Endometrial microvascular endothelial cells (primary cell): Measurements from ENCODE around the gene CNTNAP2. TPM values are rescaled to one million over a fixed set of nuclear protein-coding genes. Genes with fewer than 3 reads are reported as not detected.

ENCODE experiments used
- in situ Hi-C: cut with HindIII; loops from 2 replicates; pipeline ENCODE4 v1.10.0; 2017; ENCODE audit warnings: low sequenced_read_pairs, low pct_unique_long_range_greater_than_20kb; ENCODE audit errors: inconsistent ontology term
- total RNA-seq: library from RNA; depleted of rRNA; stranded (reverse); fragments of >200 nt; gene quantifications from one replicate; pipeline ENCODE4 v1.2.3, GENCODE V29; 2015; ENCODE audit errors: inconsistent ontology term

The CNTNAP2 gene
- total RNA-seq, 1 donor from 2014 or later: not detected

DNA sequence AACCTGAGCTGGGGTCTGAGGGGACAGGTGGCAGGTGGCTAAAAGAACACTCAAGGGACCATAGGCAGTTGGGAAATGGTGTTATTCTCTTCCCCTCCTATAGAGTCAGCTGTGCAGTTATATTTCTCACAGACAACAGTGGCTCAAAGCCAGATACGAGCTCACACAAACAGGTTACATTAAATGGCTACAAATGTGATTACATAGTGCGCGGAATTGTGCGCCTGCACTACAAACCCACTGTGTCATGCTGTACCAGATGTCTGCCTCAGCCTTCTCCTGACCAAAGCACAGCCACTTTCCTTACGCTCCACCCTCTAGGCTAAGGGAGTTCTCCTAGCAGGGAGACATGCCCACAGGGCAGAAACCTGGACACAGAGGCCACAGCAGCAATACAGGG is 387.2 kb downstream of the CNTNAP2 start:
- in situ Hi-C loops: no loop called here

GRCh38 chr7:146510088-146510680 is 393.6 kb downstream of the CNTNAP2 start:
- in situ Hi-C loops: no loop called here

DNA sequence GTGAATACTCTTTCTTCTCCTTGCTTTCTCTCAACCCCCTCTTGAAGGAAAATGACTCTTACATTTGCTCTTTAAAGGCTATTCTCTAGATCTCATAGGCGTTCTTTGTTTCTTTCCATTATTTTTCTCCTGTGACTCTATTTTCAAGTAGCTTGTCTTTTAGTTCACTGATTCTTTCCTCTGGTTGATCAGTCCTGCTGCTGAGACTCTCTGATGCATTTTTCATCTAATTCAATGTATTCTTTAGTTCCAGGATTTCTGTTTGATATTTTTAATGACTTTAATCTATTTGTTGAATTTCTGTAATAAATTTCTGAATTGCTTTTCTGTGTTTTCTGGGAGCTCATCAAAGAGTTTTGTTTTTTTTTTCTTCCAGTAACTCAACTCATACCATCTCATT is 397.7 kb downstream of the CNTNAP2 start:
- in situ Hi-C loops: no loop called here

DNA sequence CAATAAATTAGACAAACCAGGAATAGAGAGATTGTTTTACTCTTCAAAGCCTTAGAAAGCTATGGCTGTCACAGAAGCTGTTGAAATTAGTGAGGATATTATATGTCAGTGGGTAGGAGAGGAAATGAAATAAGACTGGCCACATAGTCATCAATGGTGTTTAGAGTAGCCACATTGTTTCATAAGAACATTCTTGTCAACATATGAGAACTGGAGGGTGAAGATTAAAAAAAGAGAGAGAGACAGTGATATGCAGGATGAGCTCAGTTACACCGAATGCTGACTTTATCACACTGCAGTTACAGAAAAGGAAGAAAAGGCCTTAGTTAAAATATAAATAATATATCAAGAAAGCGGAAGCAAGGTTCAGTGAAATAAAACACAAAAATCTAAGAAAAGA is 412.0 kb downstream of the CNTNAP2 start:
- in situ Hi-C loops: no loop called here

- in situ Hi-C loops: no loop called here
Measured at GRCh38 chr7:146539836-146540235, 423.2 kb downstream of the CNTNAP2 start.

GRCh38 chr7:146542101-146542500 is 425.5 kb downstream of the CNTNAP2 start:
- in situ Hi-C loops: no loop called here

DNA sequence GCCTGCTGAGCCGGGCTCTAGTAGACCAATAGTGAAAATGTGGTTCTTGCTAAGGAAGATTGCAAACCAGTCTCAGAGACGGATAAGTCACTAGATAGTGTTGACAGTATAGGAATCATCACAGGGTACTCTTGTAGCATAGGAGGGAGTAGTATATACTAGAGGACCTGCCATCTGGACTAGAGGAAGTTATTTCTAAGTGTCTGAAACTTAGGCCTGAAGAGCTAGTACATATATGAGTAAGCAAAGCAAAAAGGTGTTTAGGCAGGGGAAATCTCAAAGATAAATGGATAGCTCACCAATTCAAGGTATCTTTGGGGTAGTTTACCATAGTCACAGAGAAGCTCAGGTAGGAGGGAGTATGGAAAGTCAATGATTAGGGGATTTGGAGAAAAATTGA is 428.1 kb downstream of the CNTNAP2 start:
- in situ Hi-C loops: no loop called here

DNA sequence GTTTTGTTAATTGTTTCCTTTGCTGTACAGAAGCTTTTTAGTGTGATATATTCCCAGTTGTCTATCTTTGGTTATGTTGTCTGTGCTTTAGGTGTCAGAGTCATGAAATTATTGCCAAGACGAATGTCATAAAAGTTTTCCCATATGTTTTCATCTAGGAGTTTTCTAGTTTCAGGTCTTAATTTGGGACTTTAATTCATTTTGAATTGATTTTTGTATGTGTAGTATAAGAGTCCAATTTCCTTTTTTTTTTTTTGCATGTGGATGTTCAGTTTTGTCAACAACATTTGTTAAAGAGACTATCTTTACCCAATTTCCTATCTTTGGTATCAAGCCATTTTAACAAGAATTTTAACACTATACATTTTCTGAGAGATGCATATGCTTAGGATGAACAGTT is 432.2 kb downstream of the CNTNAP2 start:
- in situ Hi-C loops: no loop called here

DNA sequence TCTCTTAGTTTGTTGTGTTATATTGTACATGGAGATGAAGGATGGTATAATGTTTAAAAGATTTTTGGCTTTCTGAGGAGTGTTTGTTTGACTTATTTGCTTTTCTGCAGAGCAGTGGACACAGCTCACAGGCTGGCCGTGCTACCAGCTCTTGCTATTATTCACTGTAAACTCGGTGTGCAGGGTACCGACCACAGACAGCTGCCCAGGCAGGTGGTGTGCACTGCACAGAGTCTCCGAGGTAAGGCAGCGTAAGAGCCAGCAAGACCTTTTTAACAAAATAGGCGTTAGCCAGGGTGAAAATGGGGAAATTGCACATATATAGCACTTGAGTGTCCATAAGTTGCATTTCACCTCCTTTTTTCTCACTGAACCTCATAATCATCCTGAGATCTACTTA is 438.0 kb downstream of the CNTNAP2 start:
- in situ Hi-C loops: no loop called here

DNA sequence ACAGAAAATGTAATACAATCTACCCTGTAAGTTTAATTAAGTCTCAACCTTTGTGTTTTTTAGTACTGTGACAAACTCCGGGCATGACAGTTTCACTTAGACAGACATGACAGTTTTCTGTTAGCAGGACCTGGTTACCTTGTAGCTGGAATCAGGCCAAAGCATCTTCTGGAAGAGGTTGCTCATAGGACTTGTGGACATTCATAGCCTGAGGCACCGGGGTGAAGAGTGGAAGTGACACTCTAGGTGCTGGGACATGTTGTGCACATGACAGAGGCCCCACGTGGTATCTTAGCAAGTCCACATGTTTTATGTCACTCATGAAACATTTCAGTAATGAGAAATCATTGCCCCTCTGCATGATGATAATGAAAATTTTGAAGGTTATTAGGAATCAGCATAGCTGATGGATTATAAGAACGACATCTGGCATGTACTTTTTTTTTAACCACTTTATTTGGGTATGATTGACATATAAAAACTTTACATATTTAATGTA is 441.4 kb downstream of the CNTNAP2 start:
- in situ Hi-C loops: no loop called here

DNA sequence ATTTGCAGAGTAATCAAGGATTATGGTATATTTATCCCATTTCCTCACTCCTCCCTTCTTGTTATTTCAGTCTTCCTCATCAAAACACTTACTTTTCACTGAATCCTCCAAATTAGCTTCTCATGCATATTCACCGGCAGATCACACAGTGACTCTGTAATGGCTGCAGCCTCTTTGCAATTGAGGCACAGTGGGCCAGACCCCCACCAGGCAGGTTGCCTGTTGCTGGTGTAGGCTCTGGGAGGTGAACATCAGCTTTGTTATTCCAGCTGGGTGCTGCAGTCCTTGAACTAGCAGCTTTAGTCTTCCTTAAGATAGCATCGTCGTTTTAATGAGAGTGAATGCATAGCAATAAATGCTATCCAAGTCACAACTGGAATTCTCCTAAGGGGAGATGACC is 449.3 kb downstream of the CNTNAP2 start:
- in situ Hi-C loops: no loop called here

DNA sequence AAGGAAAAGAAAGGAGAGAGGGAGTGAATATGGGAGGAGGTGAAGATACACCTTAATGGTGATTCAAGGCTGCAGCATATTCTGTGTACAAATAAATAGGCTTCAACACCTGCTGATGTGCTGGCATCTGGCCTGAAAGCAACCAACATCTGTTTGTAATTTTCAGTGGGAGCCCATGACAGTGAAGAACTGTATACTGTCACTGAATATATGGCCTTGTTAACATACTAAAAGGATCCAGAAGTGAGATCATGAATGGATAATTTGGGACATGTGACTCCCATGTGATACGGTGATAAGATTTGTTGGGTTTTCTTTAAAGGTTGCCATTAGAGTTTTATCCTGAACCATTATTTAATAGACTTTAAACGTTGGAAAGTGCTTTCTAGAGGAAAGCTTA is 459.3 kb downstream of the CNTNAP2 start:
- in situ Hi-C loops: no loop called here

DNA sequence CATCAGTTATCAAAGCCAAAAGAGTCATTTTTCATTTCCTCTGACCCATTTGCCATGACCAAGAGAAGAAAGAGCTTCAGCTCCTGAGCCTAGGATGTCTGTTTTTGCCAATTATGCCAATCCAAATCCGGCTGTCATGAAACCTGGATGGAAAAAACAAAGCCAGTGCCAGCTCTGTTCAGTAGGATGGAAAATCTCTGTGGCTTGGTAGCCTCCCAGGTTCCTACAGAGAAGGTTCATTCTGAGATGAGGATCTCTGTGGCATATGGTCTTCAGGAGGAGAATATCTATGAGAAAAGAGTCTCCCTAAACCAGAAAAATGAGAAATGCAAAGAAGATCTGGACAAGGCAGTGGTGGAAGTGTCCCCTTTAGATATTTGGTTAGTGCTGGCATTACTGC is 475.4 kb downstream of the CNTNAP2 start:
- in situ Hi-C loops: no loop called here

DNA sequence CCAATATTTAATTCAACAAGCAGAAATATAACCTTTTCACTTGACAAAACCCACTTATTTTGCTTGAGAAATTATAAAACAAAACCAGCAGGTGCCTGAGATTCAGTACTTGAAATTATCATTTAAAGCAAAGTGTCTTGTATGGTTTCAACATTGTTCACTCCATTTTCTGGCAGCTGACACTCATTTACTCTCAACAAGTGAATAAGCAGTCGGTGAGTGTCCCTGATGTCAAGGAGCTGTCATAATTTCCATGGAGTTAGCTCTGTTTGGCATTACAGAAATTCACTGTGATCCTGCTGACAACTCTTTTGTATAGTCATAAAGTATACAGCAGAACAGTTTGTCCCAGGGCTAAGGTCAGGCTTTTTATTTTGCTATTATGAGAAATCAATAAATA is 490.0 kb downstream of the CNTNAP2 start:
- in situ Hi-C loops: no loop called here

DNA sequence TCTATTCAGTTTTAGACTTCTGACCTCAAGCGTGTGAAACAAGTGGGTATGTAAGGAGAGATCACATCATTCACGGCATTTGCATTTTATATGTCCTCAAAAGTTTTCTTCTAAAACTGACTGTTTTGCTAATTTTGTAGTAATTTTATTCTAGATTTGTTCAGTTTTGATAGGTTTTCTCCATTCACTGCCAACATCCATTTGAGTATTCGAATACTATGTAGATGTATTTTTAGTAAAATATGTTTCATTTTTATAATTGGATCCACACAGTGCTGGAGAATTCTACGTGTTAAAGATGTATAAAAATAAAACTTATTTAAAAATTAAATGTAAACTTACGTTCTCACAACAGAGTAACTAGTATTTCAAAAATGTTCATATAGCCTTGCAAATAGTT is 503.0 kb downstream of the CNTNAP2 start:
- in situ Hi-C loops: no loop called here

GRCh38 chr7:146626912-146627311 is 510.3 kb downstream of the CNTNAP2 start:
- in situ Hi-C loops: no loop called here

DNA sequence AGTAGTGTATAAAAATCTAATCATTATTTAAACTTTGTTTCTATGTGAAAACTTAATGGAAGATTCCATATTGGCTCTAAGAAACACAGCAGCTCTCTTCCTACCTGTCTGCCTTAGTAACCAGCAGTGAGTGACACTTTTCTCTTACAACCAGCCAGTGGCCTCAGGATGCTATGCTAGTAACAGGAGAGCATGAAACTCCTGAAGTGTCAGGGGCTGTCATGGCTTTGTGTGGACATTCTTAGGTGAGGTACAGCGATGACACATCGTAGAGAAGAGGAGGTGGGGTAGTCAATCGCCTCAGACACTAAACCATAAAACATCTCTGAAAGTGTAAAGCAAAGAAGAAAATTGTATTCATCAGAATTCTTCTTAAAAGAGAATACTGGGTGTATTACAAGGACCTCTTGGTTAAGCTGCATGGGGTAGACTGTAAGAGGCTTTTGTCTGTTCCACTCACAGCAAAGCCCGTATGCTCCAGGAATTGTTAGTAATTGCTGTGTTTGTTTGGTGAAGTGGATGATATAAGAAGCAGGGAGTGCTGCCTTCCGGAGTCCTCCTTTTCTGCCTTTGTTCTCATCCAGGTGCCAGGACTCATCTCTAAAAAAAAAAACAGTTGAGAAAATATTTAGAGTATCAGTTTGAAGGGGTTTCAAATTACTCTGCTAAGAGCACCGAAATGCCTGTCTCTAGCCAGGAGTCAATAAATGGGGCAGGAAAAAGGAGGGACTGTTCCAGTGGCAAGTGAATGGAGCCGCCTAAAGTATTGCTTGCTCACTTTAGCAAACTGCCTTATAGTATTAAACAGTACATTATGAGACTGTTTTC is 518.8 kb downstream of the CNTNAP2 start:
- in situ Hi-C loops: no loop called here

GRCh38 chr7:146636033-146636356 is 519.4 kb downstream of the CNTNAP2 start:
- in situ Hi-C loops: no loop called here

- in situ Hi-C loops: no loop called here
Measured at GRCh38 chr7:146636581-146636980, 520.0 kb downstream of the CNTNAP2 start.

- in situ Hi-C loops: no loop called here
Measured at GRCh38 chr7:146639291-146639690, 522.7 kb downstream of the CNTNAP2 start.

DNA sequence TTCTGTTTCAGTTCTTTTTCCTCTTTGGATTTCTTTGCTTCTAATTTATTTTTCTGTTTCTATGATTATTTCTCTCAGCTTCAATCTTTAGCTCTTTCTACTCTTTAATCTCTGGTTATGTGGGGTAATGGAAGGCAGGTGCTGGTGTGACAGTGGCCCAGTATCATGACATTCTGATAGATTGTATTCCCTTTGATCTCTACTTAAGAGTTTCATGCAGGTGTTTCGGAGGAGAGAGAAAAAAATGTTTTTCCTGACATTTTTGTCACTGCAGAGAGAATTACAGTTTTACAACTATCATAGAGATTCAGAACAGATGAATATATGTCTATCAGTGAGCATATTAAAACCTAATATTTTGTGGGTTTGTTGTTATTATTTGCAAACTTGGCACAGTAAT is 524.9 kb downstream of the CNTNAP2 start:
- in situ Hi-C loops: no loop called here
